CD4-positive, alpha-beta memory T cell (primary cell): ENCODE measurements around the gene PINK1. TPM values are rescaled to one million over a fixed set of nuclear protein-coding genes. Genes with fewer than 3 reads are reported as not detected.
"Not testable (repeated sequence)": the region's sequence is repeated elsewhere in the genome, so short reads cannot be mapped to it uniquely, and the experiment has no call there.

Experiments
- CTCF ChIA-PET: fragments of 350-600 bp; sonication (Branson Sonifier 250); formaldehyde crosslinking; loops from one replicate; lab custom pipeline; 2021; ENCODE audit warnings: inconsistent platforms; ENCODE audit not compliant: partially characterized antibody; lab: Charles Lee
- POLR2A ChIA-PET: fragments of 350-600 bp; sonication (Branson Sonifier 250); formaldehyde crosslinking; loops from one replicate; lab custom pipeline; 2021; ENCODE audit not compliant: partially characterized antibody; lab: Charles Lee
- DNase-seq, 5 donors: peaks; one replicate each; pipeline versions ENCODE4 v3.0.0 to v3.0.0-alpha.2; 2020 to 2022; ENCODE audit warnings: mixed read lengths in 1 of 5
- H3K27ac ChIP-seq: one replicate; pipeline ENCODE4 v1.7.0; 2013; ENCODE audit warnings: low read depth, low read length
- H3K27me3 ChIP-seq: 2 replicates; pipeline ENCODE4 v1.7.0; 2013; ENCODE audit warnings: mild to moderate bottlenecking, low read length, moderate library complexity; ENCODE audit not compliant: insufficient read depth
- H3K36me3 ChIP-seq: 2 replicates; pipeline ENCODE4 v1.7.0; 2013; ENCODE audit warnings: mild to moderate bottlenecking, low read length, moderate library complexity; ENCODE audit not compliant: insufficient read depth
- H3K4me1 ChIP-seq: 2 replicates; pipeline ENCODE4 v1.7.0; 2013; ENCODE audit warnings: mild to moderate bottlenecking, low read length, moderate library complexity; ENCODE audit not compliant: insufficient read depth
- H3K4me3 ChIP-seq, 2 donors: one replicate each; pipeline ENCODE4 v1.7.0; 2013; ENCODE audit warnings: low read length in 2 of 2, mild to moderate bottlenecking in 1 of 2
- H3K9me3 ChIP-seq, 2 donors: one replicate each; pipeline ENCODE4 v1.7.0; 2013; ENCODE audit warnings: low read length in 2 of 2, control low read depth in 1 of 2; ENCODE audit not compliant: control insufficient read depth in 1 of 2
- H3K27ac Mint-ChIP-seq, 7 donors: one replicate each; pipeline ENCODE4 v1.8.0; 2020 to 2021; ENCODE audit warnings: mixed read lengths in 7 of 7, mild to moderate bottlenecking in 6 of 7, inconsistent platforms in 3 of 7, moderate library complexity in 3 of 7
- H3K27me3 Mint-ChIP-seq, 2 donors: one replicate each; pipeline ENCODE4 v1.8.0; 2020 to 2021; ENCODE audit warnings: mixed read lengths in 2 of 2
- H3K36me3 Mint-ChIP-seq, 2 donors: one replicate each; pipeline ENCODE4 v1.8.0; 2020 to 2021; ENCODE audit warnings: mixed read lengths in 2 of 2, inconsistent platforms in 1 of 2, mild to moderate bottlenecking in 1 of 2
- H3K4me1 Mint-ChIP-seq, 4 donors: one replicate each; pipeline ENCODE4 v1.8.0; 2020 to 2021; ENCODE audit warnings: mixed read lengths in 4 of 4, mild to moderate bottlenecking in 1 of 4
- H3K4me3 Mint-ChIP-seq, 8 donors: one replicate each; pipeline ENCODE4 v1.8.0; 2020 to 2021; ENCODE audit warnings: mixed read lengths in 8 of 8, mild to moderate bottlenecking in 7 of 8, moderate library complexity in 6 of 8, inconsistent platforms in 3 of 8
- H3K9me3 Mint-ChIP-seq, 8 donors: one replicate each; pipeline ENCODE4 v1.8.0; 2020 to 2021; ENCODE audit warnings: mixed read lengths in 8 of 8, mild to moderate bottlenecking in 5 of 8, inconsistent platforms in 3 of 8, moderate library complexity in 1 of 8
- intact Hi-C: fragments of 100-400 bp; cut with micrococcal nuclease; formaldehyde crosslinking; loops from one replicate; pipeline ENCODE4 v1.15.1; 2023
- polyA plus RNA-seq, 2 donors: library from polyadenylated mRNA; unstranded; fragments of 300-500 nt; fragmentation: Illumina TruSeq; gene quantifications; one replicate each; pipeline ENCODE4 v1.2.3, GENCODE V29; 2021
- total RNA-seq, 2 experiments: library from RNA; stranded (reverse); gene quantifications; one replicate each; pipeline ENCODE4 v1.2.3, GENCODE V29; 2021

The PINK1 gene
- total and polyA plus RNA-seq, 4 experiments from 2014 or later = 19.0 to 24.2 (median 20.6) TPM

- ChIA-PET CTCF (no interaction called here), POLR2A (no interaction called here)
- no peaks in the 10 kb centered on the region for H3K4me1 ChIP-seq
- no peaks in the 10 kb centered on the region for H3K9me3 ChIP-seq
- Mint-ChIP-seq H3K36me3 (no peaks in the 10 kb centered on the region), H3K9me3 (peaks cover 0 to 5% (median 0%) of the 10 kb centered on the region in 8 donors), H3K27ac (no peak overlapping the region), H3K4me3 (no peak overlapping the region), H3K4me1 (no peaks in the 10 kb centered on the region), H3K27me3 (peaks cover 4 to 5% of the 10 kb centered on the region in 2 donors)
- no peaks in the 10 kb centered on the region for H3K36me3 ChIP-seq
- no peak overlapping the region for H3K27ac ChIP-seq
- H3K27me3 ChIP-seq = no peaks in the 10 kb centered on the region
- H3K4me3 ChIP-seq = no peak overlapping the region
- DNase-seq = no peak
- intact Hi-C loops = no loop called here
These were observed 30.3 kb upstream of the PINK1 start for GRCh38 chr1:20602851-20603450.

- H3K4me3 ChIP-seq = no peak overlapping the region
- no peak overlapping the region for H3K27ac ChIP-seq
- H3K4me3 Mint-ChIP-seq = no peak overlapping the region
- no peaks in the 10 kb centered on the region for H3K4me1 Mint-ChIP-seq
- CTCF ChIA-PET = no interaction called here
- DNase-seq = no peak
- no peaks in the 10 kb centered on the region for H3K4me1 ChIP-seq
- H3K36me3 ChIP-seq = no peaks in the 10 kb centered on the region
- no peak overlapping the region for H3K27ac Mint-ChIP-seq
- H3K9me3 Mint-ChIP-seq = peaks cover 0 to 2% (median 0%) of the 10 kb centered on the region in 8 donors
- POLR2A ChIA-PET = no interaction called here
- no peaks in the 10 kb centered on the region for H3K36me3 Mint-ChIP-seq
- no peaks in the 10 kb centered on the region for H3K27me3 ChIP-seq
- peaks cover 4 to 5% of the 10 kb centered on the region in 2 donors for H3K27me3 Mint-ChIP-seq
- no peaks in the 10 kb centered on the region for H3K9me3 ChIP-seq
- intact Hi-C loops = no loop called here
These were observed 29.5 kb upstream of the PINK1 start for GRCh38 chr1:20603504-20604464.

- Histone ChIP-seq H3K36me3 (no peaks in the 10 kb centered on the region), H3K27me3 (no peaks in the 10 kb centered on the region), H3K4me3 (no peak overlapping the region), H3K4me1 (no peaks in the 10 kb centered on the region), H3K9me3 (no peaks in the 10 kb centered on the region), H3K27ac (no peak overlapping the region)
- Mint-ChIP-seq H3K4me1 (no peaks in the 10 kb centered on the region), H3K36me3 (no peaks in the 10 kb centered on the region), H3K27ac (peak overlapping the region in 1 of 7 donors; percentile 13), H3K4me3 (no peak overlapping the region), H3K27me3 (peaks cover 1 to 5% of the 10 kb centered on the region in 2 donors), H3K9me3 (peaks cover 0 to 2% (median 0%) of the 10 kb centered on the region in 8 donors)
- ChIA-PET CTCF (no interaction called here), POLR2A (no interaction called here)
- intact Hi-C loops = no loop called here
- DNase-seq = no peak
These were observed 28.6 kb upstream of the PINK1 start for GRCh38 chr1:20604678-20605077.

GRCh38 chr1:20606801-20607570 lies 26.3 kb upstream of the PINK1 start:
- H3K4me1 Mint-ChIP-seq, H3K27me3 ChIP-seq, H3K4me3 Mint-ChIP-seq, H3K36me3 ChIP-seq, H3K9me3 ChIP-seq, H3K27ac ChIP-seq, intact Hi-C loops, H3K9me3 Mint-ChIP-seq, POLR2A ChIA-PET, DNase-seq, H3K4me3 ChIP-seq, H3K27me3 Mint-ChIP-seq, H3K27ac Mint-ChIP-seq, H3K36me3 Mint-ChIP-seq, H3K4me1 ChIP-seq, CTCF ChIA-PET: not testable (repeated sequence)

GRCh38 chr1:20609541-20609940 lies 23.7 kb upstream of the PINK1 start:
- intact Hi-C loops = no loop called here
- no peak overlapping the region for H3K4me3 ChIP-seq
- Mint-ChIP-seq H3K27ac (no peak overlapping the region), H3K4me3 (no peak overlapping the region), H3K9me3 (no peaks in the 10 kb centered on the region), H3K4me1 (no peaks in the 10 kb centered on the region), H3K27me3 (peaks cover 3 to 4% of the 10 kb centered on the region in 2 donors), H3K36me3 (no peaks in the 10 kb centered on the region)
- DNase-seq = no peak
- ChIA-PET POLR2A (no interaction called here), CTCF (no interaction called here)
- no peaks in the 10 kb centered on the region for H3K9me3 ChIP-seq
- no peaks in the 10 kb centered on the region for H3K27me3 ChIP-seq
- H3K36me3 ChIP-seq = no peaks in the 10 kb centered on the region
- no peaks in the 10 kb centered on the region for H3K4me1 ChIP-seq
- no peak overlapping the region for H3K27ac ChIP-seq

GRCh38 chr1:20610970-20611369 lies 22.3 kb upstream of the PINK1 start:
- DNase-seq = no peak
- Mint-ChIP-seq H3K27me3 (peaks cover 3 to 4% of the 10 kb centered on the region in 2 donors), H3K4me3 (no peak overlapping the region), H3K4me1 (no peaks in the 10 kb centered on the region), H3K36me3 (no peaks in the 10 kb centered on the region), H3K27ac (no peak overlapping the region), H3K9me3 (no peaks in the 10 kb centered on the region)
- Histone ChIP-seq H3K9me3 (no peaks in the 10 kb centered on the region), H3K4me1 (no peaks in the 10 kb centered on the region), H3K27ac (no peak overlapping the region), H3K36me3 (no peaks in the 10 kb centered on the region), H3K4me3 (no peak overlapping the region), H3K27me3 (no peaks in the 10 kb centered on the region)
- ChIA-PET POLR2A (no interaction called here), CTCF (no interaction called here)
- intact Hi-C loops = no loop called here

- Histone ChIP-seq H3K27ac (no peak overlapping the region), H3K9me3 (no peaks in the 10 kb centered on the region), H3K4me1 (no peaks in the 10 kb centered on the region), H3K36me3 (no peaks in the 10 kb centered on the region), H3K4me3 (no peak overlapping the region), H3K27me3 (no peaks in the 10 kb centered on the region)
- no peak for DNase-seq
- peaks cover 3 to 4% of the 10 kb centered on the region in 2 donors for H3K27me3 Mint-ChIP-seq
- ChIA-PET POLR2A (no interaction called here), CTCF (no interaction called here)
- no peak overlapping the region for H3K4me3 Mint-ChIP-seq
- no peaks in the 10 kb centered on the region for H3K9me3 Mint-ChIP-seq
- no peaks in the 10 kb centered on the region for H3K36me3 Mint-ChIP-seq
- H3K4me1 Mint-ChIP-seq = no peaks in the 10 kb centered on the region
- H3K27ac Mint-ChIP-seq = no peak overlapping the region
- intact Hi-C loops = no loop called here
These were observed 21.6 kb upstream of the PINK1 start for GRCh38 chr1:20611652-20612051.
